Right kidney (tissue), 9 donors: ENCODE data around the gene HSPB9.

Source experiments
- DNase-seq: peaks from one replicate; pipeline ENCODE4 v3.0.0-alpha.2; 2016
- long read RNA-seq, 8 donors: transcript quantifications; one replicate each; lab custom pipeline, GENCODE V29; 2026

HSPB9 gene
- long read RNA-seq, donor 1, partial matches to known transcripts = 0 of 1 reads
- long read RNA-seq, donor 1, other reads (novel, unspliced or antisense) = 0 of 1 reads
- long read RNA-seq, donor 2 = 0 reads
- long read RNA-seq, donor 3 = 0 reads
- long read RNA-seq, donor 4 = 0 reads
- long read RNA-seq, donor 5, partial matches to known transcripts = 0 of 1 reads
- long read RNA-seq, donor 5, other reads (novel, unspliced or antisense) = 0 of 1 reads
- long read RNA-seq, donor 6, partial matches to known transcripts = 0 of 1 reads
- long read RNA-seq, donor 6, other reads (novel, unspliced or antisense) = 0 of 1 reads
- long read RNA-seq, donor 7 = 0 reads
- long read RNA-seq, donor 8, partial matches to known transcripts = 0 of 1 reads
- long read RNA-seq, donor 8, other reads (novel, unspliced or antisense) = 0 of 1 reads

DNA sequence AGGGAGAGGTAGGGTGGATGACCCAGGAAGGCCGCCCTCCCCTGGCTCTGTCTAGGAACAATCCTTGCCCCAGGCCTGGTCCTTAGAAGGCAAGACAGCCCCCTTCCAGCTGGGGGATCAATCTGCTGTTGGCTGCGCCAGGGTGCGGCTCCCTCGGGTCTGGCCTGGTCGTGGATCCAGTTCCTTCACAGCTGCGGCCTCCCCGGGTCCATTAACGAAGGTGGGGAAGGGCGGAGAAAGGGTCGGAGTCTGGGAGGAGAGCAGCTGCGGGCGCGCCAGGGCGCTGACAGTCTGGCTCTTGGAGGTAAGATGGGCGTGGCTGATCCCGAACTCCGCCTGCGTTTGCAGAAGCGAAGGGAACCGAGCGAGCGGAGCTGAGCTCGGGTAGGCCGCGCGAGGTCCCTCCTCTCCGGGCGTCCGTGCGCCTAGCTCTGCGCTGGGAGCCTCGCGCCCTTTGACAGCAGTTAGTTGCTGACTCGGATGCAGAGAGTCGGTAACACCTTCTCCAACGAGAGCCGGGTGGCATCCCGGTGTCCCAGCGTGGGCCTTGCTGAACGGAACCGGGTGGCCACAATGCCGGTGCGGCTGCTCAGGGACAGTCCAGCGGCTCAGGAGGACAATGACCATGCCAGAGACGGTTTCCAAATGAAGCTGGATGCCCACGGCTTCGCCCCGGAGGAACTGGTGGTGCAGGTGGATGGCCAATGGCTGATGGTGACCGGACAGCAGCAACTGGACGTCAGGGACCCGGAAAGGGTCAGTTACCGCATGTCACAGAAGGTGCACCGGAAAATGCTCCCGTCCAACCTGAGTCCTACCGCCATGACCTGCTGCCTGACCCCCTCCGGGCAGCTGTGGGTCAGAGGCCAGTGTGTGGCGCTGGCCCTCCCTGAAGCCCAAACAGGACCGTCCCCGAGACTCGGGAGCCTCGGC lies at the start of gene HSPB9:
Gene HSPB9 (plus strand): TSS at position 434 of the 933 bp plus-strand sequence. CDS start 47 bp downstream, at position 481.
- peak; percentile 58 for DNase-seq

DNA sequence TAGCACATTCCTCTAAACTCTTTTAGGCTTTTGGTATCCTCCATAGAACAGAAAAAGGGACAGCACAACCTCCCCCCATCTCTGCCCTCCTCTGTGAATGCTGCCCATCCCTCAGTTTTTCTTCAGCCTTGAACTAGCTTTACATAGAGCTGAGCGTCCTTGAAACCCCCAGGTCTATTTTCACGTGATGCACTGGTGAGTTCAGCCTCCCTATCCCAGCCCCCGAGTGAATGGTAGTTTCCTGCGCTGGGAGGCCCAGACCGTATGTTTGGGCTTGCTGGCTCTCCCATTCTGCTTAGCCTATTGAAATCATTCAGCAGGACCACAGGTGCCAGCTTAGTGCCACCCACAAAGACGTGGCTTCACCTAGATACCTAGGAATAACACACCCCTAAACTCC lies 46.8 kb upstream of the HSPB9 start:
- no peak for DNase-seq

DNA sequence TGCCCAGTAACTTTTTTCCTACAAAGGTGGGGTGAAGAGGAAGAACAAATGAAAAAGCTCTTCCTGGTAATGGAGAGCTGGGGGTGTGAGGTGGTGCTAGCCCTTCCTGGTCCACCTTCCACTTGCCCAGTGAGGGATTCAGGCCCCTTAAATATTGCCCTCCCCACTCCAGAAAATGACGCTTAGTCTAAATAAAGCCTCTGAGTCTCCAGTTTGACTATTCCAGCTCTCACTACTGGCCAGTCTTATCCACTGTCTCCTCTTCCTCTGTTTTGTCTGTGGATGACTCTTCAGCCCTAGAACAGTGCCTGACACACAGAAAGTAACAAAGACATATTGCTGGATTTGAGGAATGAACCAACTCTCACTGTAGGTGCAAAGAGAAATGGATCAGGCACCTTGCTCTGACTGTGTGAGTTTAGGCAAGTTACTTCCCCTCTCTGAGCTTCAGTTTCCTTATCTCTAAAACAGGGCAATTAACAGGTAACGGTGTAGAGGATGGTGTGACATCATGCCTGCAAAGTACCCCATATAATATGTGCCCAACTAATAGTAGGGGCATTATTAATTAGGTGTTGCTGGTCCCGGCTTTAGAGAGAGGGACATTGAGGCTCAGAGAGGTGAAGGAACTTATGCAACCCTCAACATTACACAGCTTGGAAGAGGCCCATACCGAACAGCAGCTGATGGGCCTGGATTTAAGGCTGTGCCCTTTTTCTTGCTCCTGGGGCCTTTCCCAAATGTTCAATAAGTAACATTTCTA lies 45.6 kb upstream of the HSPB9 start:
- no peak for DNase-seq

GRCh38 chr17:42077755-42078154 lies 44.8 kb upstream of the HSPB9 start:
- DNase-seq = no peak

DNA sequence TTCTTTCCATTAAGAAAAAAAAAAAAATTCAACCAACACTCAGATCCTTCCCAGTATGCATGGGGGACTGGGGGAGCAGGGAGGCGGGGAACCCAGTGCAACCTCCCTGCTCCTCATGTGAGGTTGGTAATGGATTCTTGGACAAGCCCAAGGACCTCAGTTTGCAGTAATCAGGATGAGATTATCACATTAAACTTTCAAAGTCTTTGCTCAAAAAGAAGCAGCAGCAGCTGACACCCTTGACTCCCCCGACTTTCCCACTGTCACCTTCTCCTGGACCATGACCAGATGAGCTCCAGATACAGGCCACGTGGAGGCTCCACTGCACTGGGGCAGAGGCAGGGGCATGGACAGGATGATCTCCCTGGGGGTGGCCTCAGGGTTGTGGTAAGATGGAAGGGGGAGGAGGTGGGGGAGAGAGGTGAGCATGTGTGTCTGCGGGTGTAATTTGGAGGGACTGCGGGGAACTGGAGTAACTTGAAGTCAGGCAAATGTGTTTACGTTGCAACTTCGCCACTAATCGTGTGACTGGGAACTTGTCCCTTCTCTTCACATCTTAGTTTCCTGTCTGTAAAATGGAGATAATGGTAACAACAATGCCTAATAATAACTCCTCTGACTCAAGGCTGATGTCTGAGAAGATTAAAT lies 44.1 kb upstream of the HSPB9 start:
- DNase-seq = no peak

- no peak for DNase-seq
Observed at GRCh38 chr17:42079541-42079940, 43.1 kb upstream of the HSPB9 start.

GRCh38 chr17:42081516-42082129 lies 41.0 kb upstream of the HSPB9 start:
- no peak for DNase-seq

DNA sequence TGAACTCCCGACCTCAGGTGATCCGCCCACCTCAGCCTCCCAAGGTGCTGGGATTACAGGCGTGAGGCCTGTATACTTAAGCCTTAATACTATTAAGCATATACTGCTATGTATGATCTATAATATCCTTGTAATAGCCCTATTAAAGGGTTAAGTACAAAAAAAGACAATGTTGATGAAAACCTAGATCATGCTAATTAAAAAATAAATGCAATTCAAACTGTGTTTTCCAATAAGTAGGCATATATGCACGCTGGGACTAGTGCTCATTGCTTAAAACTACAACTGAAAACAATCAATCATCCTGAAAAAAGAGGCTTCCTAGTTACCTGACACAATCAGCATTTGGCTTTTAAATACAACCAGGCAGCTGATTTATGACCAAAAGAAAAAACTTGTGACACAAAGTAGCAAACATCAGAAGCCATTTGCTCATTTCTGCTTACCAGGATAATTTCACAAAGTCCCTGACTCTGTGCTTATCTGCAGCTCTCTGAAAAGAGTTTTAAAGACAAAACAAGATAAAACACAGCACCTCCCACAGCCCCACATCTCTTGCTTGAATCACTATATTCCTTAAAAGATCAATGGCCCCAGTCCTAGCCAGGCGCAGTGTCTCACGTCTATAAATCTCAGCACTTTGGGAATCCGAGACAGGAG lies 35.4 kb upstream of the HSPB9 start:
- DNase-seq = no peak

GRCh38 chr17:42087736-42088705 lies 34.6 kb upstream of the HSPB9 start:
- DNase-seq = no peak

DNA sequence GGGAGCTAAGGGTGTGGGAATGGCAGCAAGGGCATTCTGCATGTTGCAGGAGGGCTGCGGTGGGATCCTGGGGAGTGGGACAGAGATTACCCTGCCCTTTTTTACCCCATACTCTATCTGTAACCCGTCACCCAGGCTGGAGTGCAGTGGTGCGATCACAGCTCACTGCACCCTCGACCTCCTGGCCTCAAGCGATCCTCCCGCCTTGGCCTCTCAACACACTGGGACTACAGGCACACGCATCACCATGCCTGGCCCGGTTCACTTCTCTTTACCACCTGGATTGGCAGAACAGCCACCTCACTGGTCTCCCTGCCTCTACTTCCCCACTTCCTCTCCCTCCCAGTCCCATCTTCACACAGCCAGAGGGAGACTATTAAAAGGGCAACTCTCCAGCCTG lies 33.9 kb upstream of the HSPB9 start:
- DNase-seq = no peak

DNA sequence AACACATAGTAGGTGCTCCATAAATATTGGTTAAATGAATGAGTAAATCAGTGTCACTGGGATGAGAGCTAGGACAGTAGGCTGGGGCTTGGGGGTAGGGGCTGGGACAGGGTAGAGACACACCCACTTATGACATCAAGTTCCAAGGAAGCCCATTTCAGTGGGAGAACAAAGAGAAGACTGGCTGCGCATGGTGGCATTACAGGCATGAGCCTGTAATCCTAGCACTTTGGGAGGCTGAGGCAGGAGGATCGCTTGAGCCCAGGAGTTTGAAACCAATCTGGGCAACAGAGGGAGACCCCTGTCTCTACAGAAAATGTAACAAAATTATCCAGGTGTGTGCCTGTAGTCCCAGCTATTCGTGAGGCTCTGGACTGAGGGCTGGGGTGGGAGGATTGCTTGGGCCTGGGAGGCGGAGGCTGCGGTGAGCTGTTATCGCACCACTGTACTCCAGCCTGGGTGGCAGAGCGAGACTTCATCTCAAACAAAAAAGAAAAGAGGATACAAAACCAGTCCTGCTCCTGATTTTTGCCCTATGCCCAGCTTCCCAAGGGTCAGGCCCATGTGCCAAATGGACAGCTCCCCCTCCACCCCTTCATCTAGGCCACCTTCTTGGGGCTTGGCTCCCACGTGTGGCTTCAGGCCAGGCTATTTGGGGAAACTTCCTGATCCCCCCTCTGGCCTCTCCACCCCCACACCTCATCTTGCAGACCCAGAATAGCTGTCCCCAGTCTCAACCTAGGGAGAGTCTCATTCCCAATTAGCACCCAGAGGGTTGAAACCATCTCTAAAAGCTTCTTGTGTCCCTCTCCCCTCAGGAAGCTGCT lies 31.4 kb upstream of the HSPB9 start:
- no peak for DNase-seq

GRCh38 chr17:42092939-42093338 lies 29.7 kb upstream of the HSPB9 start:
- DNase-seq = no peak

DNA sequence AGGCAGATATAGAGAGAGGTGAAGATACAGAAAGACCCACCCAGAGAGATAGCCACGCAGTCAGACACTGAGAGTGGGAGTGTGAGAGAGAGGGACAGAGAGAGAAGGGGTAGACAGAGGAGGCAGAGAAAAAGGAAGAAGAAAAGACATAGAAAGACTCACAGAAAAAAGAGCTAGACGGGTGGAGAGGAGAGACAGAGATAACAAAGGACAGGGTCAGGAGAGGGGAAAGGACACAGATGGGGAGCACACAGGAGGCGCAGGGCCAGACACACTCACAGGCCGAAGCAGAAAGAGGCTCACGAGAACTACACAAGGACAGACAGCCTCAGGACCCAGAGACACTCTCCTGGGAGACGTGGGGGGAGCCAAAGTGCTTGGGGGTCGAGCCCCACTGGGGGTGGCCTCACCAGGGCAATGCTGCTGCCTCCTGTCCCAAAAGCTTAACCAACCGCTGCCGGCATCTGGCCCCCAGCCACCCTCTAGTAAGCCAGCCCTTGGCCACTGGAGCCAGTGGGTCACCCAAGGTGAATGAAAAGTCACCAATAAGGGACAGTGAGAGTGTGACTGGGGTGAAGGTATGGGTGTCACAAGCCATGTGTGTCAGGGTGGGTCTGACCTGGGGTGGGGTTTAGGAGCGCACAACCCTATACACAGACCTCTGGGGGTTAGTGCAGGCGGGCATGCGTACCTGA lies 28.1 kb upstream of the HSPB9 start:
- DNase-seq = no peak

GRCh38 chr17:42096360-42097111 lies 26.1 kb upstream of the HSPB9 start:
- no peak for DNase-seq

DNA sequence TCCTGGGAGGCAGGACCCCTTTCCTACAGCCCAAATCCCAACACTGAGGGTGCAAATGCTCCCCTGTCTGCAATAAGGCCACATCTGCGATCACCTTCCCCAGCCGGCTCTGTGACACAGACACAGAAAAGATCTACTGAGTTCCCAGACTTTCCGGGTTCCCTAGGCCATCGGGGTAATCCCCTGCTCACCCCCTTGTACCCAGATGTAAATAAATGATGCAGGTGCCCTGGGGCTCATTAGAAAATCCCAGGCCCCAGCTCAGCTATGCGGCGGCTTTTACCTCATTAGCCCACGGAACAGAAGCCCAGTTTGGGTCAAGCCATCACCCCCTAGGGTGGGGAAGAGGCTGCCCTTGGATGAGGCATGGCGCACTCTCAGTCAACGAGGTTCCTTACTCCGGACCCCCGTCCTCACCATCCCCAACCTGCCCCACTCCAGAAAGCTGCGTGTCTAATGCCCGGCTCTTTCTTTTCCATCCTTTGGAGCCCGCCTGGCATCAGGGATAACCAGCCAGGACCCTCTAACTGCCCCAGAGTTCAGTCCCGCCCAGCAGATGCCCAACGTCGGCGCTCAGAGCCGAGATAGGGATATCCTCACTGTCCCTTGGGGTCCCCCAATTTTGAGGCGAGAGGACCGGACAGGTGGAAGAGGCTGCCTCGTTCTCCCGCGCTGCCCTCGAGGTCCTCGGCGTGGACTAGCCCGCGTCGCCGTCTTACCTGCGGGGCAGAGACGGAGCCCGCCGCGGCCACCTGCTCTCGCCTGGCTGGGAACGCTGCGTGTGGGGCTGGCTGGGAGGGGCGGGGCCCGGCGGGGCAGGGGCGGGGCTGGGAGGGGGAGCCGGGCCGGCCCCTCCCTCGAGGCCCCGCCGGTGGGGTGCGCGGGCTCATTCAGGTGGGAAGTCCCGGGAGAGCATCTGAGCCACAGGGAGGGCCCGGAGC lies 24.6 kb upstream of the HSPB9 start, which contains the start of gene ZNF385C:
Gene ZNF385C (minus strand): TSS at position 783 of the 941 bp plus-strand sequence. CDS start 35,417 bp downstream, outside the sequence.
- peak; percentile 46 for DNase-seq
